HG03442 (cell line): Measurements from ENCODE around the gene OR52I1.

Source experiments
- ATAC-seq: cut with Tn5 transposase; IDR thresholded peaks from one replicate; pipeline ENCODE4 v1.9.1; 2021; ENCODE audit warnings: mild to moderate bottlenecking, moderate library complexity; ENCODE audit not compliant: unreplicated experiment

OR52I1 gene

DNA sequence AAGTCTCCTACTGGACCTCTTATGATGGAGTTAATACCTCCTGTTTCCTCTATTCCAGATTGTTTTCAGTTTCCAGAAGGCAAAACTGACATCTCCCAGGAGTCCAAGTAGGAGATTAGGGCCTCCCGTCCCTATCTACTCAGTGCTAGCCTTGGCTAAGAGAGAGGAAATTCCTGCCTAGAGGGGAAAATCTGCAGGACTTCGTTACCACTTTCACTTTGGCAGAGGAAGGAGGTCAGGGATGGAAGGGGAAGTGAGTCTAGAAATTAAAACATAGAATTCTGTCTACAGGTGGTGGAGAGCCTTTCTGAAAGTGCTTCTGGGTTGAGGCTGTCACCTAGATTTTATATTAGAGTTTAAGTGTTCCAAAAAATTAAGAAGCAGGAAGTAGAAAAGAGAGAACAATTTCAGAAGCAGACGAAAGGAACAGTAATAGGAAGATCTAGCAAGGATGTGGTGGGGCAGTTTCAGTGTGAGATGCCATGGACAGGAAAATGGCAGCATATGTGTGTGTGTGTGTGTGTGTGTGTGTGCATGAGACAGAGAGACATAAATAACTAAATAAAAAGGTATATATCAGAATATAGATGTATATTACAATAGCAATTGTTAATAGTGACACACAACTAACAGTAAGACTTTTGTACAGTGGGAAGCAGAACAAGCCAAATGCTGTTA is 16.6 kb downstream of the OR52I1 start:
- no peak for ATAC-seq

- ATAC-seq, result no peak
Observed at GRCh38 chr11:4611986-4612385, 18.1 kb downstream of the OR52I1 start.

- ATAC-seq, result no peak
Observed at GRCh38 chr11:4615856-4616444, 22.1 kb downstream of the OR52I1 start.

DNA sequence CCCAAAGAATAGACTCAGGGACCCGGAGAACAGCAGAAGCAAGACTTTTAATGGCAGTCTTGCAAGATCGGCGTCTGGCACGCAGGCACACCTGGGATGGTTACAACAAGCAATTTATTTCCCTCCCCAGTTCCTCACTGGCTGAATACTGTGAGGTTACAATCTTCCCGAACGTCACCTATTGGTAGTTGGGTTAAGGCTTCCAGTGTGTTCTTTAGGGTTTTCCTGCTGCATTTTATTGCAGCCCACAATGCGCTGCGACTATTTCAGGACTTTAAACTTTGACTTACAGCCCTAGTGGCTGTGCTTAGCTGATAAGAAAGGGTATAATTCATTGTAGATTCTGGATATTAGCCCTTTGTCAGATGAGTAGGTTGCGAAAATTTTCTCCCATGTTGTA is 25.7 kb downstream of the OR52I1 start:
- ATAC-seq, result no peak

GRCh38 chr11:4626207-4627099 is 32.6 kb downstream of the OR52I1 start:
- ATAC-seq, result no peak

DNA sequence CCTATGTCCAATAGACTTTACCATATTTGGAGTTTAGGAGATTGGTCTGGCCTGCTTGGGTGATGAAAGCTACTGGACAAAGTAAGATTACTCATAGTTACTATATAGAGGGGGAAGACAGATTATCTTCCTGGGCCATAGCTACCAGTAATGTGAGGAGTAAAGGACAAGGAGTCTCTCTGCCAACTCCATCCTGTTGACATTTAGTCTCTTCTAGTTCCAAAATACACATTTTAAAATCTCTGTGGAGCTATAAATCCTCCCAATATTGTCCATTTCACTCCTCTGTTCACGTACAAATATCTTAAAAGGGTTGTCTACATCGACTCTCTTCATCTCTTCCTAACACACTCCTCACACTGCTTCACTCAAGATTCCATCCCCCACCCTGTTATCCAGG is 42.3 kb downstream of the OR52I1 start:
- ATAC-seq, result no peak

GRCh38 chr11:4636962-4637661 is 43.3 kb downstream of the OR52I1 start, which contains the start of gene OR51D1:
TSS of gene OR51D1 (plus strand) at chr11:4637477. CDS start at chr11:4639791, 2,314 bp downstream.
- peak; percentile 97 for ATAC-seq

DNA sequence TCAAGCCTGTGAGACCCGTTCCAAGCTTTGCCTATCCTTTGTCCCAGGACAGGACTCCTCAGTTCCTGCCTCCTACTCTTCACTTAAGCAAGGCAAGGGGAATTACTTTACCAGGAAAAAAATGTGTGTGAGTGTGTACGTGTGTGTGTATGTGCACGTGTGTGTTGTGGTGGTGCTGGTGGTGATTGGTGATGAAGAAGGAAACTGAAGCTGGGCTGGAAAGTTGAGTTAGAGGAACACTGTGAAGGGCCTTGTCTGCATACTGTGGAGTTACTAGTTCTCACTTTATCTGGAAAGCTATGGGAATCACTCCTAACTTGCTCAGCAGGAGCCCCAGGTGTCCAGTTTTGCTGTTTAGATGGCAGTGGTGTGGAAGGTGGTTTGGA is 43.8 kb downstream of the OR52I1 start:
- ATAC-seq, result no peak

GRCh38 chr11:4639931-4640330 is 46.1 kb downstream of the OR52I1 start:
- no peak for ATAC-seq

DNA sequence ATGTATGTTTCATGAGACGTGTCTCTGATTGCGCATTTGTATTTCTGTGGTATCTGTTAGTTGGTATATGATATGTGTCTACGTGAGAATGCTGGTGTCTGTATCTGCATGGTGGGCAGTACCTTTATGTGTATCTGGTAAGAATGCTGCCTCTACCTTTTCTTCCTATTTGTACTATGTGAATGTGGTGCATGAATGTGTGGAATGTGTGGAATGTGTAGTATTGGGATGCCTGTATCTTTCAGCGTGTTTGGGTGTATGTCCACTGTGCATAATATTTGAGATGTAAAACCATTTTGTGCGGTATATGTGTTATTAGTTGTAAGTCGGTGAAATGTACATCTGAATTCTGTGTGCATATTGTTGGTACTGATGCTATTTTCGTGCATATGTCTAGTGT is 47.7 kb downstream of the OR52I1 start:
- no peak for ATAC-seq

DNA sequence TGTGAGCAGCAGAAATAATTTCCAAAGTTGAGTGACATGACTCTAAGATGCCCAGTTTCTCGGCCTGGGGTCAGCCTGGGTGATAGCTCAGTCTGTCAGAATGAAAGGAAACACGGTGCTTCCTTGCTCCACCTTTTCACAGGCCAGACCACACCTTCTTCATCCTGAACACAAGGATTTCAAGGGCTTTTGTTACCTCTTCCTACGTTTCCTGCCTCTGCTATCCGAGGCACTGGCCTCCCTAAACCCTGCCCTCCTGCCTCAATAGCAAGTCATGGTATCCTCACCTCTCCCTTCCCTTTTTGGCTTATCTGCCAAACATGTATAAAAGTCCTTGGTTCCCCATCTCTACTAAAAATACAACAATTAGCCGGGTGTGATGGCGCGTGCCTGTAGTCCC is 48.2 kb downstream of the OR52I1 start:
- ATAC-seq, result no peak

DNA sequence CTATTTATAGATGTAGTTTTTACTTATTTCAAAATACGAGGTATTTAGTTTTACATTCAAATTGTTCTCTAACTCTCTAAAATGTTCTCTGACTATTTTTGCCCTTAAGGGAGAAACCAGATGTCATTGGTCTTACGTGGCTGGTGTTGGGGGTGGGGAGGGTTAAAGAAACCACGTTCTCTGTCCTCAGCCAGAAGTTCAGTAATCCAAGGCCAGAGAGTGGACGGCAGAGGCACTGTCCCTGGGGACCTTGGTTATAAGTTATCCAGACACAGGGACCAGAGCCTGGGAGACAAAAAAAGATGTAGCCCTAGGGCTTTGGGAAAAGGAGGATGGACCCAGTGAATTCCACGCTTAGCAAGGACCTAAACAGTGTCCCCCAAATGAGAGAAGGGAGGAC is 49.2 kb downstream of the OR52I1 start:
- no peak for ATAC-seq

GRCh38 chr11:4643682-4644081 is 49.8 kb downstream of the OR52I1 start, which contains the start of gene OR51E1:
TSS of gene OR51E1 (plus strand) at chr11:4643982. CDS start at chr11:4652527, 8,545 bp downstream.
- ATAC-seq, result no peak

GRCh38 chr11:4644233-4644632 is 50.4 kb downstream of the OR52I1 start:
- ATAC-seq, result no peak
